ENCODE measurements around the gene NEGR1. TPM values are rescaled to one million over a fixed set of nuclear protein-coding genes. Genes with fewer than 3 reads are reported as not detected.

Gene NEGR1
- total and polyA plus RNA-seq, 3 donors from 2014 or later = 2.9 to 7.6 (median 3.1) TPM

DNA sequence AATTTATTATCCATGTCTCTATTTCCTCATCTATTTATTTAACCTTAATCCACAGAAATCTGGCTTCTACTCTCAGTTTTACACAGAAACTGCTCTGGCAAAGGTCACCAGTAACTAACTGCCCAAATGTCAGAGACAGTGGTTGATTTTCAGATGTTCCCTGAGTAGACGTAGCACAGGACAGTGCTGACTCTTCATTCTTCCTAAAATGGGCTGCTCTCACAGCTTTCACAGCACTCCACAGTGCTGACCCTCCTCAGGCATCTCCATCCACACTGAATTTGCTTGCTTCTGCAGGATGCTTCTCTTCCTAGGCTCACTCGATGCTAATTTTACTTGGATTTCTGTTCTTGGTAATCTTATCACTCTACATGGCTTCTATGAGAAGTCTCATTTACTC lies 693.3 kb downstream of the NEGR1 start:
- WGBS, 2 donors = 35 to 43% methylated on average over 2 of the region's 2 CpGs
- no peaks in the 10 kb centered on the region for H3K27me3 ChIP-seq
- H3K27ac ChIP-seq = no peak overlapping the region
- H3K4me3 ChIP-seq = no peak overlapping the region
- TF ChIP-seq, protein P1, sequence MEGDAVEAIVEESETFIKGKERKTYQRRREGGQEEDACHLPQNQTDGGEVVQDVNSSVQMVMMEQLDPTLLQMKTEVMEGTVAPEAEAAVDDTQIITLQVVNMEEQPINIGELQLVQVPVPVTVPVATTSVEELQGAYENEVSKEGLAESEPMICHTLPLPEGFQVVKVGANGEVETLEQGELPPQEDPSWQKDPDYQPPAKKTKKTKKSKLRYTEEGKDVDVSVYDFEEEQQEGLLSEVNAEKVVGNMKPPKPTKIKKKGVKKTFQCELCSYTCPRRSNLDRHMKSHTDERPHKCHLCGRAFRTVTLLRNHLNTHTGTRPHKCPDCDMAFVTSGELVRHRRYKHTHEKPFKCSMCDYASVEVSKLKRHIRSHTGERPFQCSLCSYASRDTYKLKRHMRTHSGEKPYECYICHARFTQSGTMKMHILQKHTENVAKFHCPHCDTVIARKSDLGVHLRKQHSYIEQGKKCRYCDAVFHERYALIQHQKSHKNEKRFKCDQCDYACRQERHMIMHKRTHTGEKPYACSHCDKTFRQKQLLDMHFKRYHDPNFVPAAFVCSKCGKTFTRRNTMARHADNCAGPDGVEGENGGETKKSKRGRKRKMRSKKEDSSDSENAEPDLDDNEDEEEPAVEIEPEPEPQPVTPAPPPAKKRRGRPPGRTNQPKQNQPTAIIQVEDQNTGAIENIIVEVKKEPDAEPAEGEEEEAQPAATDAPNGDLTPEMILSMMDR (IDR thresholded peaks at IDR 0.05) = no peak
- TF ChIP-seq POLR2A (IDR thresholded peaks at IDR 0.05) = no peak
- DNase-seq = no peak
- no peaks in the 10 kb centered on the region for H3K9me3 ChIP-seq
- no peaks in the 10 kb centered on the region for H3K4me1 ChIP-seq
- H3K36me3 ChIP-seq (ENCODE audit: low read depth, missing control alignments) = no peaks in the 10 kb centered on the region
- intact Hi-C loops (cut with DNase I; ENCODE audit: low total_unique reads) = no loop called here

- Histone ChIP-seq H3K36me3 (ENCODE audit: low read depth, missing control alignments) (no peaks in the 10 kb centered on the region), H3K27ac (no peak overlapping the region), H3K4me3 (no peak overlapping the region), H3K27me3 (no peaks in the 10 kb centered on the region), H3K9me3 (no peaks in the 10 kb centered on the region), H3K4me1 (no peaks in the 10 kb centered on the region)
- intact Hi-C loops (cut with DNase I; ENCODE audit: low total_unique reads) = no loop called here
- DNase-seq = no peak
- 65 to 68% methylated on average over 3 of the region's 3 CpGs for WGBS, 2 donors
- TF ChIP-seq, protein P1 (IDR thresholded peaks at IDR 0.05) = no peak
- no peak for TF ChIP-seq POLR2A (IDR thresholded peaks at IDR 0.05)
Observed at GRCh38 chr1:71587961-71588360, 694.4 kb downstream of the NEGR1 start.

DNA sequence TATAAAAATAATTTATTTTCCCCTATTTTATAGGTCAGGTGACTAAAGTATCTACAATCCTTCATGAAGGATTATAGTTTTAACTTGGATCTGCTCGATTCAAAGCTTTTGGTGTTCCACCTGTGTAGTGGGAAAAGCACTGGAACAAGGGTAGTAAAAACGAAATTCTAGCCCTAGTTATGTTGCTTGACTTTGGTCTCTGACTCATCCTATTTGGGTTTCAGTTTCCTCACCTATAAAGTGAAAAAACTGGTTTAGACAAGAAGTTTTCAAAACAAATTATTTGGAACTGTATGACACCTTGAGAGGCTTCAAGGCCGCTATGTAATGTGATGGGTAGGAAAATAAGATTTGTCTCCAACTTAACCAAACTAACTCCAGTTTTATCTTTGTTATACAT lies 696.3 kb downstream of the NEGR1 start:
- Histone ChIP-seq H3K4me1 (no peaks in the 10 kb centered on the region), H3K9me3 (no peaks in the 10 kb centered on the region), H3K27ac (no peak overlapping the region), H3K4me3 (no peak overlapping the region), H3K27me3 (no peaks in the 10 kb centered on the region), H3K36me3 (ENCODE audit: low read depth, missing control alignments) (no peaks in the 10 kb centered on the region)
- DNase-seq = no peak
- WGBS, 2 donors = 85 to 91% methylated on average over 3 of the region's 3 CpGs
- intact Hi-C loops (cut with DNase I; ENCODE audit: low total_unique reads) = no loop called here
- no peak for TF ChIP-seq POLR2A (IDR thresholded peaks at IDR 0.05)
- TF ChIP-seq, protein P1 (IDR thresholded peaks at IDR 0.05) = no peak

- Histone ChIP-seq H3K36me3 (ENCODE audit: low read depth, missing control alignments) (no peaks in the 10 kb centered on the region), H3K4me1 (no peaks in the 10 kb centered on the region), H3K9me3 (no peaks in the 10 kb centered on the region), H3K27me3 (no peaks in the 10 kb centered on the region), H3K4me3 (no peak overlapping the region), H3K27ac (no peak overlapping the region)
- no peak for DNase-seq
- 66 to 81% methylated on average over 2 of the region's 2 CpGs for WGBS, 2 donors
- TF ChIP-seq, protein P1 (IDR thresholded peaks at IDR 0.05) = no peak
- TF ChIP-seq POLR2A (IDR thresholded peaks at IDR 0.05) = no peak
- intact Hi-C loops (cut with DNase I; ENCODE audit: low total_unique reads) = no loop called here
Observed at GRCh38 chr1:71583756-71584155, 698.6 kb downstream of the NEGR1 start.

GRCh38 chr1:71582673-71583072 lies 699.7 kb downstream of the NEGR1 start:
- no peaks in the 10 kb centered on the region for H3K27me3 ChIP-seq
- TF ChIP-seq POLR2A (IDR thresholded peaks at IDR 0.05) = no peak
- TF ChIP-seq, protein P1 (IDR thresholded peaks at IDR 0.05) = no peak
- WGBS, 2 donors = 85 to 97% methylated on average over 3 of the region's 3 CpGs
- H3K4me3 ChIP-seq = no peak overlapping the region
- no peaks in the 10 kb centered on the region for H3K9me3 ChIP-seq
- no peak for DNase-seq
- H3K36me3 ChIP-seq (ENCODE audit: low read depth, missing control alignments) = no peaks in the 10 kb centered on the region
- intact Hi-C loops (cut with DNase I; ENCODE audit: low total_unique reads) = no loop called here
- no peaks in the 10 kb centered on the region for H3K4me1 ChIP-seq
- no peak overlapping the region for H3K27ac ChIP-seq

All from testis (tissue), 3 donors.